DLD1 (cell line): ENCODE results near the gene PAPSS2.
"Not testable (repeated sequence)": the region's sequence is repeated elsewhere in the genome, so short reads cannot be mapped to it uniquely, and the experiment has no call there.

Experiments
- in situ Hi-C: cut with HindIII; loops from 2 replicates; pipeline ENCODE4 v1.10.0; 2017; ENCODE audit warnings: low sequenced_read_pairs

PAPSS2 gene

GRCh38 chr10:87642486-87642885, 17.2 kb upstream of the PAPSS2 start:
- in situ Hi-C loops: no loop called here

GRCh38 chr10:87642988-87643387, 16.7 kb upstream of the PAPSS2 start:
- in situ Hi-C loops: no loop called here

DNA sequence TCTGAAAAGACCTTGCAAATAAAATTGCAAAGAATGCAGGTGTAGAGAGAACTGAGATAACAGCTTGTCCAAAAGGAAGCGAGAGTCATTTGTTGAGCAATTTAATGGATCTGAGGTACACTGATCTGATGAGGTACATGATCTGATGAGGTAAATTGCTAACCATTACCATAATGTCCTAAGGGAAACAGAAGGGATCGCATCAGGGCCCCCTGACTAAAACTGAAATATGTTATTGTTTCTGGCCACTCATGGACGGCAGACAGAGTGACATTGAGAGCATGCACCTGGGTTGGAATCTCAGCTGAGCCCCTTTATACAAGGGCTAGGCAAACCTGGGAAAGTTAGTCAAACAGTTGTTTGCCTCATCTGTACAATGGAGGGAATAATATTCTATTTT, 15.8 kb upstream of the PAPSS2 start:
- in situ Hi-C loops: no loop called here

DNA sequence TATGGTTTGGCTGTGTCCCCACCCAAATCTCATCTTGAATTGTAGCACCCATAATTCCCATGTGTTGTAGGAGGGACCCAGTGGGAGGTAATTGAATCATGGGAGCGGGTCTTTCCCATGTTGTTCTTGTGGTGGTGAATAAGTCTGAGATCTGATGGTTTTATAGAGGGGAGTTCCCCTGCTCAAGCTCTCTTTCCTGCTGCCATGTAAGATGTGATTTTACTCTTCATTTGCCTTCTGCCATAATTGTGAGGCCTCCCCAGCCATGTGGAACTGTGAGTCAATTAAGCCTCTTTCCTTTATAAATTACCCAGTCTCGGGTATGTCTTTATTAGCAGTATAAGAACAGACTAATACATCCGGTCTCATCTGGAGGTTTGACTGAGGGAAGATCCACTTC, 15.2 kb upstream of the PAPSS2 start:
- in situ Hi-C loops: not testable (repeated sequence)

GRCh38 chr10:87646192-87646909, 13.3 kb upstream of the PAPSS2 start:
- in situ Hi-C loops: no loop called here

- in situ Hi-C loops: no loop called here
Observed at GRCh38 chr10:87646935-87647334, 12.7 kb upstream of the PAPSS2 start.

DNA sequence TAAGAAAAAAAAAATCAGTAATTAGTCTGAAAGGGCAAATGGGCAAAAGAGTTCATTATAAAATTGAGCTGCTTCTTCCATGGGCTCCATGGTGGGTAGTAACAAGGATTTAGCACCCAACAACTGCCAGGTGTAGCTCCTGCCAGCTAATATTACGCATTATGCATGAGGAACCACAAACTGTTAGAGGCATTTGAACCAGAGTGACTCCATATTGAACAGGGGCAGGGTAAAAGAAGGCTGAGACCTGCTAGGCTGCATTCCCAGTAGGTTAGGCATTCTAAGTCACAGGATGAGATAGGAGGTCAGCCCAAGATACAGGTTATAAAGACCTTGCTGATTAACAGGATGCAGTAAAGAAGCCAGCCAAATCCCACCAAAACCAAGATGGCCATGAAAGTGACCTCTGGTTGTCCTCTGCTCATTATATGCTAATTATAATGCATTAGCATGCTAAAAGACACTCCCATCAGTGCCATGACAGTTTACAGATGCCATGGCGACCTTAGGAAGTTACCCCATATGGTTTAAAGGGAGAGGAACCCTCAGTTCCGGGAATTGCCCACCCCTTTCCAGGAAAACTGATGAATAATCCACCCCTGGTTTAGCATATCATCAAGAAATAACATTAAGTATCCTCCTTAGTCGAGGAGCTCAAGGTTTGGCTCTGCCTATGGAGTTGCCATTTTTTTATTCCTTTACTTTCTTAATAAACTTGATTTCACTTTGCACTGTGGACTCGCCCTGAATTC, 8.7 kb upstream of the PAPSS2 start:
- in situ Hi-C loops: no loop called here

- in situ Hi-C loops: no loop called here
Observed at GRCh38 chr10:87651801-87652200, 7.9 kb upstream of the PAPSS2 start.

DNA sequence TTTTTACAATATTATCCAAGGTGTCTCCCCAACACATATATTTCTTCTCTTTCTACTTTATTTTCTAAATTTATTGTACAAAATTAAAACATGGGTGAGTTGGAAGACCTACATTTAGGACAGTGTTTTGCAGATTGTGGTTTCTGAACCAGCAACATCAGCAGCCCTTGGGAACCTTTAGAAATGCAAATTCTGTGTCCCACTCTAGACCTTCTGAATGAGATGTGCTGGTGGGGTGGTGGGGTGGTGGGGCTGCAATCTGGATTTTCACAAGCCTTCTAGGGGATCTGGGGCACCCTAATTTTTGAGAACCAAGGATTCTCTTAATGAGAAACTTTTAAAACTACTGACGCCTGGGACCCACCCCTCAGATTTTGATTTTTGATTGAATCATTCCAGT, 7.4 kb upstream of the PAPSS2 start:
- in situ Hi-C loops: no loop called here

GRCh38 chr10:87654212-87654611, 5.5 kb upstream of the PAPSS2 start:
- in situ Hi-C loops: no loop called here

- in situ Hi-C loops: no loop called here
Observed at GRCh38 chr10:87656431-87657072, 3.1 kb upstream of the PAPSS2 start.

- in situ Hi-C loops: no loop called here
Observed at GRCh38 chr10:87657371-87657770, 2.3 kb upstream of the PAPSS2 start.

DNA sequence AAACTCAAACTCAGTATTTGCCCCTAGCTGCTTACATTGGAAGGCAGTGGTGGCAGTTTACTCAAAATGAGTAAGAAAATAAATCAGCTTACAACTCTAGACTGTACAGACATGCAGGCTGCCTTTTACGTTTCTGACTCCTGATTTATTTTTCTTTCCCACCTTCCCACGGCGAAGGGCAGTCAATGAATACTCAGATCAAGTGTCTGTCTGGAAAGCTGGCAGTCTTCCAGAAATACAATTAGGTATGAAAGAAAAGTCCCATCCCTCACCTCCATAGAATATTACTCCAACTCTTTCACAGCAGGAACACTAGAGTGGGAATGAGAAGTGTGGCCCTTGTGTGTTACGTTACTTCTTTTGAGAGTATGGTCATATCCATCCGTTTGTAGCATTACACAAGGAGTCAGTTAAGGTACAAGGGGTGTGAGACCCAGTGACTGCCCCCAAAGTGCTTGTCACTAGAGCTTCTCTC, 1.3 kb upstream of the PAPSS2 start:
- in situ Hi-C loops: no loop called here

DNA sequence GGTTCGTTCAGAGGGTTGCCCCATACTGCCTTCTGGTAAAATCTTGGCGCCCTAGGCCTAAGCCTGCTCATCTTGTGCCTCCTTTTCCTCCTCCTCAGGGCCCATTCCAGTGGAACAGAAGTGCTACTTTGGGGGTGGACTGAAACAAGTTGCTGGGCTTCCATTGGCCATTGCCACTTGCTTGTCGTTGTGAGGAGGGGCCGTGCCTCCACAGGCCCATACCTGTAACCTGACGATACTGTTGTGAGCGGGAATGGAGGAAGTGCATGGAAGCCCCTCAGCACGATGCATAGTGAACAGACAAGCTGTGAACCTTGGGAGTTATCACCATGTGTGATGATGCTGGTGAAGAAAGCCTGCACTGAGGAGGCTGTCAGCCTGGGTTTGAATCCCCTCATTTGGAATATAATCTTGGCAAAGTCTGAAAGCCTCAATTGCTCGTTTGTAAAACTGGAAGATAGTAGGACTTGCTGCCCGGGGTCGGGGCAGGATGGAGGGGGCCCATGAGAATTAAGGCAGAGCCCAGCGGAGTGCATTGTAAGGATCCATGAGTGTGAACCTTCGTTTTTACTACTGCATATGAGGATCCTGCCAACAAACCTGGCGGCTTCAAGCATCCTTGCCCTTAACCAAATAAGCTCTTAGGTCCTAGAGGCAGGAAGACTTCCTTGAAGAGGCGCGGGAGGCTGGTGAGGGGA, 671 bp upstream of the PAPSS2 start:
- in situ Hi-C loops: no loop called here

GRCh38 chr10:87660484-87661133, 931 bp downstream of the PAPSS2 start:
- in situ Hi-C loops: no loop called here

DNA sequence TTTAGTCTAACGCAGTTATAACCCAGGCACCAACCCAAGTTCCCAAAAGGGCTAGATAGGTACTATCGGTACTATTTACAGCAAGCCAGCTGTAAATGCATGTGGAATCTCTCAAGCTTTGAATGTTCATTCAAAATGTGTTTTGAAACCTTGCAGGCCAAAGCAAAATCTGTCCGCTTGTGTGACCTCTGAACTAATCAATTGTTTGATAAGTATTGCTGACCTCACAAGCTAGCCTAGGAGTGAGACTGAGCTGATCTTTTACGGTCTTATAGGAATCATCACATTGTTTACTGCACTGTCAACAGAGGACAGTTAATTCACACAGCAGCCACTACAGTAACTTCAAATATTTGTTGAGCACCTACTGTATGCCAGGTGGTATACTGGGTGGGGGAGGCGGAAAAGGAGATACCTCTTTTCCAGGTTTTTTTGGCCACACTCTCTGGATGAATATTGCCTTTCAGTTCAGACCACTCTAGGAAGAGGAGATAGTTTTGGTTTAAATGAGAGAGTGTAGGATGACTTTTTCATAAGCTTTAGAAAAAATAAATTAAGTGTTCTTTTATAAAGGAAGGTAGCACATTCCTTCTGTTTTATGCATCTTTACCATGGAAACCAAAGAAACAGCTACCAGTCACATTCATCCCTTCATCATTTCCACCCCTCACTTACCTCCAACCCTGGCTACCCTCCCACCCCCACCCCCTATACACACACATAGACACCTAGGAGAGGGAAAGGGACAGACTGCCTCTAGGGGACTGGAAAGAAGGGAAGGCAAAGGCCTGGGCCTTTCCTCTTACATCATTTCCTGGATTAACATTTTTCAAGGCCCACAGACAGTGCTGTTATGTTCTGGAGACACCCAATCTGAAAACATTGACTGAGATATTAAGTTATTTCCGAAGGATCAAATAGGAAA, 2.4 kb downstream of the PAPSS2 start:
- in situ Hi-C loops: no loop called here

- in situ Hi-C loops: no loop called here
Observed at GRCh38 chr10:87664276-87664701, 4.6 kb downstream of the PAPSS2 start.

GRCh38 chr10:87667493-87667892, 7.8 kb downstream of the PAPSS2 start:
- in situ Hi-C loops: no loop called here

GRCh38 chr10:87668324-87669074, 8.8 kb downstream of the PAPSS2 start:
- in situ Hi-C loops: no loop called here
